Stimulated activated CD8-positive, alpha-beta memory T cell treated with anti-CD3 and anti-CD28 coated beads, Interleukin-2, amount 100 ng/mL, for 1 hour (primary cell): ENCODE results near the gene FMN1.
"Not testable (repeated sequence)": the region's sequence is repeated elsewhere in the genome, so short reads cannot be mapped to it uniquely, and the experiment has no call there.

ENCODE experiments used
- DNase-seq, 2 donors: peaks; one replicate each; pipeline ENCODE4 v3.0.0-alpha.2; 2020; ENCODE audit warnings: low read depth in 2 of 2

Gene FMN1

GRCh38 chr15:32859996-32860395 lies 334.5 kb downstream of the FMN1 start:
- DNase-seq = no peak

- no peak for DNase-seq
Observed at GRCh38 chr15:32859251-32859650, 335.3 kb downstream of the FMN1 start.

- DNase-seq = no peak
Observed at GRCh38 chr15:32857732-32858131, 336.8 kb downstream of the FMN1 start.

GRCh38 chr15:32856753-32857152 lies 337.8 kb downstream of the FMN1 start:
- no peak for DNase-seq

- DNase-seq = no peak
Observed at GRCh38 chr15:32855942-32856341, 338.6 kb downstream of the FMN1 start.

GRCh38 chr15:32853592-32853991 lies 340.9 kb downstream of the FMN1 start:
- DNase-seq = no peak

GRCh38 chr15:32852771-32853170 lies 341.7 kb downstream of the FMN1 start:
- DNase-seq = no peak

GRCh38 chr15:32852017-32852416 lies 342.5 kb downstream of the FMN1 start:
- no peak for DNase-seq

- no peak for DNase-seq
Observed at GRCh38 chr15:32851572-32851971, 342.9 kb downstream of the FMN1 start.

- no peak for DNase-seq
Observed at GRCh38 chr15:32849769-32850668, 344.5 kb downstream of the FMN1 start.

GRCh38 chr15:32846671-32847070 lies 347.8 kb downstream of the FMN1 start:
- DNase-seq = not testable (repeated sequence)

- no peak for DNase-seq
Observed at GRCh38 chr15:32844118-32844711, 350.3 kb downstream of the FMN1 start.

GRCh38 chr15:32843219-32843815 lies 351.2 kb downstream of the FMN1 start:
- no peak for DNase-seq

GRCh38 chr15:32842081-32842480 lies 352.4 kb downstream of the FMN1 start:
- no peak for DNase-seq

GRCh38 chr15:32840507-32841245 lies 353.8 kb downstream of the FMN1 start:
- DNase-seq = no peak

GRCh38 chr15:32838820-32839219 lies 355.7 kb downstream of the FMN1 start:
- no peak for DNase-seq

GRCh38 chr15:32838338-32838737 lies 356.2 kb downstream of the FMN1 start:
- DNase-seq = no peak

GRCh38 chr15:32837935-32838334 lies 356.6 kb downstream of the FMN1 start:
- no peak for DNase-seq

GRCh38 chr15:32834156-32834555 lies 360.4 kb downstream of the FMN1 start:
- no peak for DNase-seq

- no peak for DNase-seq
Observed at GRCh38 chr15:32833379-32833821, 361.1 kb downstream of the FMN1 start.

- no peak for DNase-seq
Observed at GRCh38 chr15:32831485-32831884, 363.0 kb downstream of the FMN1 start.

GRCh38 chr15:32830241-32830640 lies 364.3 kb downstream of the FMN1 start:
- DNase-seq = no peak
